Ovary (tissue), 9 donors: ENCODE data around the gene ROBO1. TPM values are rescaled to one million over a fixed set of nuclear protein-coding genes. Genes with fewer than 3 reads are reported as not detected.

Source experiments
- DNase-seq, 5 donors: peaks; one replicate each; pipeline ENCODE4 v3.0.0-alpha.2; 2019 to 2020
- H3K27ac ChIP-seq, 2 donors: fragments of 200-600 bp; one replicate each; pipeline versions ENCODE4 v1.5.1 to v1.8.0; 2019 to 2022
- H3K27me3 ChIP-seq: fragments of 200-600 bp; one replicate; pipeline ENCODE4 v1.8.0; 2022
- H3K36me3 ChIP-seq: fragments of 200-600 bp; sonication (generic); one replicate; pipeline ENCODE4 v1.5.1; 2019
- H3K4me1 ChIP-seq: one replicate; pipeline ENCODE4 v1.8.1; 2013; ENCODE audit warnings: mild to moderate bottlenecking, moderate library complexity; ENCODE audit not compliant: insufficient read depth
- H3K4me3 ChIP-seq: fragments of 200-600 bp; sonication (generic); one replicate; pipeline ENCODE4 v1.5.1; 2017
- H3K9me3 ChIP-seq, 2 donors: fragments of 200-600 bp in 1 of 2; sonication (generic) in 1 of 2; one replicate each; pipeline versions ENCODE4 v1.5.1 to v1.8.1; 2013 to 2019; ENCODE audit warnings: mild to moderate bottlenecking in 1 of 2, moderate library complexity in 1 of 2
- EP300 ChIP-seq: sonication (generic); formaldehyde crosslinking; IDR thresholded peaks from one replicate; pipeline ENCODE4 v1.6.1; 2017; ENCODE audit warnings: antibody characterized with exemption
- POLR2A ChIP-seq: fragments of 450-650 bp; IDR thresholded peaks from one replicate; pipeline ENCODE4 v1.6.1; 2017; ENCODE audit warnings: antibody characterized with exemption, mild to moderate bottlenecking, moderate library complexity
- WGBS, 3 donors: extraction: QIAGEN DNeasy Blood & Tissue Kit in 1 of 3; methylation state at CpG; one replicate each; pipeline versions ENCODE4 v1.1.5 to v1.1.7; 2013 to 2017; 5-methylcytosine and 5-hydroxymethylcytosine counted together
- intact Hi-C, 4 donors: fragments of 100-400 bp; cut with DNase I; formaldehyde crosslinking; loops; one replicate each; pipeline versions ENCODE4 v1.11.0 to v1.15.1; 2022 to 2023
- polyA plus RNA-seq, 2 donors: library from polyadenylated mRNA; stranded (reverse); fragments of 200-250 nt in 1 of 2; fragments of 350-450 nt in 1 of 2; fragmentation: Illumina TruSeq in 1 of 2; extraction: RNeasy Lipid Tissue Mini Kit (QIAGEN cat#74804) in 1 of 2; gene quantifications; one replicate each; pipeline ENCODE4 v1.2.3, GENCODE V29; 2013 to 2014
- total RNA-seq, 7 donors: library from RNA; depleted of rRNA in 2 of 7; stranded (reverse); fragments of >200 nt in 2 of 7; fragmentation: NEBNext Ultra II Directional in 3 of 7; extraction: Animal tissue kit (Norgen Biotek cat#: 25700) in 3 of 7; gene quantifications; one replicate each; pipeline versions ENCODE4 v1.1.0 to v1.2.4, GENCODE V29; 2016 to 2023
- TF ChIP-seq, protein P1 (sequence below), 3 donors: fragments of 450-650 bp in 2 of 3; fragments of 200-600 bp in 1 of 3; IDR thresholded peaks; one replicate each; pipeline versions ENCODE4 v1.5.1 to v1.8.0; 2016 to 2022; ENCODE audit warnings: antibody characterized with exemption in 3 of 3, mild to moderate bottlenecking in 1 of 3
- donor health status: DM: no; HTN: no; CAD: no; lungs with moderate emphysema.
- donor health status: DM: no; HTN: no; CAD: no.
- donor health status: Bipolar disorder and iron deficiency.
- donor health status: DM: yes; HTN: yes; CAD: no.
- donor health status: DM: no; HTN: no; CAD: no.
- donor health status: DM: yes; HTN: yes; CAD: no.

The ROBO1 gene
- total and polyA plus RNA-seq, 9 donors = 17.2 to 49.5 (median 29.0) TPM

DNA sequence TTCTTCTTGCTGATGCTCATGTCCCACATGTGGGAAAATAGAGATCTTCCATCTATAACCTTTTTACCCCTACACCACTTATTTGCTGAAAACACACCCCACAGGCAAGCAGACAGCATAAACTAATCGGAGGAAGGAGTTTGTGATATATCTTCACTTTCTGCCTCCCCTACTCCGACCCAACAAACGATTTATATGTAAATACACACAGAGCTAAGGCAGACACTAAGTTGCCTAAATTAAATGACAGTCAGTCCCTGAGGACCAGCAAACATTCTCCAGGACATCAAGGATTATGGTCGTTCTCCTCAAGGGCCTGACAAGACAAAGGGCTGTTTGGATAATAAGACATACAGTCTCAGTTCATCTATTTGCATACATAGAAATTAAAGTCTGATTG lies 552.5 kb downstream of the ROBO1 start:
- intact Hi-C loops = no loop called here
- Histone ChIP-seq H3K27me3 (no peaks in the 10 kb centered on the region), H3K4me3 (no peak overlapping the region), H3K9me3 (no peaks in the 10 kb centered on the region), H3K4me1 (no peaks in the 10 kb centered on the region), H3K36me3 (no peaks in the 10 kb centered on the region), H3K27ac (no peak overlapping the region)
- DNase-seq = no peak
- TF ChIP-seq EP300 (no peak), POLR2A (no peak)
- TF ChIP-seq, protein P1, sequence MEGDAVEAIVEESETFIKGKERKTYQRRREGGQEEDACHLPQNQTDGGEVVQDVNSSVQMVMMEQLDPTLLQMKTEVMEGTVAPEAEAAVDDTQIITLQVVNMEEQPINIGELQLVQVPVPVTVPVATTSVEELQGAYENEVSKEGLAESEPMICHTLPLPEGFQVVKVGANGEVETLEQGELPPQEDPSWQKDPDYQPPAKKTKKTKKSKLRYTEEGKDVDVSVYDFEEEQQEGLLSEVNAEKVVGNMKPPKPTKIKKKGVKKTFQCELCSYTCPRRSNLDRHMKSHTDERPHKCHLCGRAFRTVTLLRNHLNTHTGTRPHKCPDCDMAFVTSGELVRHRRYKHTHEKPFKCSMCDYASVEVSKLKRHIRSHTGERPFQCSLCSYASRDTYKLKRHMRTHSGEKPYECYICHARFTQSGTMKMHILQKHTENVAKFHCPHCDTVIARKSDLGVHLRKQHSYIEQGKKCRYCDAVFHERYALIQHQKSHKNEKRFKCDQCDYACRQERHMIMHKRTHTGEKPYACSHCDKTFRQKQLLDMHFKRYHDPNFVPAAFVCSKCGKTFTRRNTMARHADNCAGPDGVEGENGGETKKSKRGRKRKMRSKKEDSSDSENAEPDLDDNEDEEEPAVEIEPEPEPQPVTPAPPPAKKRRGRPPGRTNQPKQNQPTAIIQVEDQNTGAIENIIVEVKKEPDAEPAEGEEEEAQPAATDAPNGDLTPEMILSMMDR (IDR thresholded peaks at IDR 0.05) = no peak
- 45 to 60% (median 58%) methylated on average over 4 of the region's 4 CpGs for WGBS, 3 donors

DNA sequence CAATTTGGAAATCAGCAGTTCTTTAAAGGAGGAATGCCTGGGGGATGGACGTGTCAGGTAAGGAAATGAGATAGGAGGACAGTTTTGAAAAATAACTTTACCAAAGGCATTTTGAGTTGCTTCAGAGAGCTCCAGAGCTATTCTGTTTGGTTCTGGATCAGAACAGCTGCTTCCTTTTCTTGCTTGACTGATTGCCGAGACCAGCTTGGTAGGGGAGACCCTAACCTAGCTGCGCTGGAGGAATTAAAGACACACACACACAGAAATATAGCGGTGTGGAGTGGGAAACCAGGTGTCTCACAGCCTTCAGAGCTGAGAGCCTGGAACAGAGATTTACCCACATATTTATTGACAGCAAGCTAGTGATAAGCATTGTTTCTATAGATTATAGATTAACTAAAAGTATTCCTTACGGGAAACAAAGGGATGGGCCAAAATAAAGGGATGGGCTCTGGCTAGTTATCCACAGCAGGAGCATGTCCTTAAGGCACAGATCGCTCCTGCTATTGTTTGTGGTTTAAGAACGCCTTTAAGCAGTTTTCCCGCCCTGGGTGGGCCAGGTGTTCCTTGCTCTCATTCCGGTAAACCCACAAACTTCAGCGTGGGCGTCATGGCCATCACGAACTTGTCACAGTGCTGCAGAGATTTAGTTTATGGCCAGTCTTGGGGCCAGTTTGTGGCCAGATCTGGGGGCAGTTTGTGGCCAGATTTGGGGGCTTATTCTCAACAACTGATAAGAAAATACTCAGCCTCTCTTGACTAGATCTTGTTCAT lies 556.0 kb downstream of the ROBO1 start:
- TF ChIP-seq POLR2A (no peak), EP300 (no peak)
- TF ChIP-seq, protein P1 (IDR thresholded peaks at IDR 0.05) = no peak
- 56 to 70% (median 68%) methylated on average over 12 of the region's 12 CpGs for WGBS, 3 donors

DNA sequence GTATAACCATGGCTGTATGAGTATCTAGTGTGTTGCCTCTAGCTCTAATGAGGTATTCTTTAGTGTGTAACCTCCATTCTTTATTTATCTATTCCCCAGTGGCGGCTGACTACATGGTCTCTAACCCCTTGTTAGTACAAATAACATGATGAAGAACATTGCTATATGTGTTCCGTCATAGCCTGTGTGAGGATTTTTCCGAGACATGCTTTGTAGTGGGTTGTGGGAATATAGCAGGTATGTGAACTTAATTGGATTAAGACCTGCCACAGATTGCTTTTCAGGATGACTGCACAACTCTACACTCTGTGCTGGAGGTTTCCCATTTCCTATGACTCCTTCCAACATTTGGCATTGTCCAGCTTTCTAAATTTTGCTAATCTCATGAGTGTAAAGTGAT lies 563.4 kb downstream of the ROBO1 start:
- DNase-seq = no peak
- Histone ChIP-seq H3K9me3 (no peaks in the 10 kb centered on the region), H3K27me3 (no peaks in the 10 kb centered on the region), H3K36me3 (no peaks in the 10 kb centered on the region), H3K4me1 (no peaks in the 10 kb centered on the region), H3K27ac (no peak overlapping the region), H3K4me3 (no peak overlapping the region)
- TF ChIP-seq POLR2A (no peak), EP300 (no peak)
- TF ChIP-seq, protein P1 (IDR thresholded peaks at IDR 0.05) = no peak
- 94 to 95% (median 95%) methylated on average over 3 of the region's 3 CpGs for whole genome bisulfite sequencing, 3 donors
- intact Hi-C loops = no loop called here

More for the DNA sequence above, 556.0 kb downstream of the ROBO1 start:
- no peak for DNase-seq
- no peaks in the 10 kb centered on the region for H3K4me1 ChIP-seq
- intact Hi-C loops = no loop called here
- no peaks in the 10 kb centered on the region for H3K27me3 ChIP-seq
- H3K9me3 ChIP-seq = no peaks in the 10 kb centered on the region
- no peak overlapping the region for H3K27ac ChIP-seq
- no peaks in the 10 kb centered on the region for H3K36me3 ChIP-seq
- H3K4me3 ChIP-seq = no peak overlapping the region

DNA sequence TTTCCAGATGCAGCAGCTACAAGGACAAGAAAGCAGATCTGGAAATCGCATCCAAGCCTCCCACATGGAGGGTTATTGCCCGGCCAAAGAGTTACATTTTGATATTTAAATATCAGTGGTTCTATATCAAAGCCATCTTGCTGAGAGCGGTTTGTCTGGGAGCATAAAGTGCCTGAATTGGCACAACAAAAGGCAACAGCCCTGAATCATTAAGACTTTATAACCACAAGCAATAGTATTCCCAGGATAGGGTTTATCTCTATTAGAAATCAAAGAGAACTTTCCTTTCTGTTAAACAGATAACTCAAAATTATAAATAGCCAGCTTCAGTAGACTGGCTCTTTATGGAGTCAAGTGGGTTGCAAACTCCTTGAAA lies 564.7 kb downstream of the ROBO1 start:
- no peak for TF ChIP-seq EP300
- TF ChIP-seq POLR2A = no peak
- TF ChIP-seq, protein P1 (IDR thresholded peaks at IDR 0.05) = no peak
- intact Hi-C loops = no loop called here
- 26 to 44% (median 41%) methylated on average over 3 of the region's 3 CpGs for WGBS, 3 donors
- H3K9me3 ChIP-seq = no peaks in the 10 kb centered on the region
- no peak overlapping the region for H3K4me3 ChIP-seq
- DNase-seq = no peak
- H3K27me3 ChIP-seq = no peaks in the 10 kb centered on the region
- no peaks in the 10 kb centered on the region for H3K36me3 ChIP-seq
- H3K4me1 ChIP-seq = no peaks in the 10 kb centered on the region
- no peak overlapping the region for H3K27ac ChIP-seq
